Measurements from ENCODE around the gene ZNF385B.

- TF ChIP-seq CTCF (IDR thresholded peaks at IDR 0.05; ENCODE audit: insufficient read depth, low read length) (no peak), POLR2AphosphoS5 (IDR thresholded peaks at IDR 0.05; ENCODE audit: low read depth) (no peak), REST (IDR thresholded peaks at IDR 0.05; ENCODE audit: insufficient replicate concordance, low read depth) (no peak)
Observed at GRCh38 chr2:179550214-179550613, 311.2 kb downstream of the ZNF385B start.
